A204.1 (cell line): ENCODE results near the gene KRR1.
"Not testable (repeated sequence)": the region's sequence is repeated elsewhere in the genome, so short reads cannot be mapped to it uniquely, and the experiment has no call there.

Experiments used
- FAIRE-seq: peaks from 2 replicates; lab custom pipeline; 2012; peaks lifted over from hg19 to GRCh38; lab: Jason Lieb, UNC

The KRR1 gene

DNA sequence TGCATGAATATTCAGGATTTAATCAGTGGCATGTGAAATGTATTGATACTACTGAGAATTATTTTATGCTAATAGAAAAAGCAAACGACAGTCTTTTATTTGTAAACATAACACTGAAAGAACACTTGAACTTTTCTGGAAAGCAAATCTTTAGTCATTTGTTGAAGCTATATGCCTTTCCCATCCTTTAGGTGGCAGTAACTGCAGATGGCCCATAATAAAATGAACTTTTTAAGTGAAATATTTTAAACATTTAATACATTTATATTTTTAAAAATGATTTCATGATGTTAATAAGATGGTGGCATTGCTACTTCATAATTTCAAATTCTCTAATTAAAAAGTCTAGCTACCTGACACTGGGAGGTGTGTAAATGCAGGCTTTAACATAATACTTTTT is 13.9 kb upstream of the KRR1 start:
- FAIRE-seq, result peak; percentile 93

DNA sequence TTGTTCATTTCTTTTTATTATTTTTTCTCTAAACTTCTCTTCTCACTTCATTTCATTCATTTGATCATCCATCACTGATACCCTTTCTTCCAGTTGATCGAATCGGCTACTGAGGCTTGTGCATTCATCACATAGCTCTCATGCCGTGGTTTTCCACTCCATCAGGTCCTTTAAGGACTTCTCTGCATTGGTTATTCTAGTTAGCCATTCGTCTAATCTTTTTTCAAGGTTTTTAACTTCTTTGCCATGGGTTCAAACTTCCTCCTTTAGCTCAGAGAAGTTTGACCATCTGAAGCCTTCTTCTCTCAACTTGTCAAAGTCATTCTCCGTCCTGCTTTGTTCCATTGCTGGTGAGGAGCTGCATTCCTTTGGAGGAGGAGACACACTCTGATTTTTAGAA is 10.7 kb upstream of the KRR1 start:
- FAIRE-seq, result not testable (repeated sequence)

DNA sequence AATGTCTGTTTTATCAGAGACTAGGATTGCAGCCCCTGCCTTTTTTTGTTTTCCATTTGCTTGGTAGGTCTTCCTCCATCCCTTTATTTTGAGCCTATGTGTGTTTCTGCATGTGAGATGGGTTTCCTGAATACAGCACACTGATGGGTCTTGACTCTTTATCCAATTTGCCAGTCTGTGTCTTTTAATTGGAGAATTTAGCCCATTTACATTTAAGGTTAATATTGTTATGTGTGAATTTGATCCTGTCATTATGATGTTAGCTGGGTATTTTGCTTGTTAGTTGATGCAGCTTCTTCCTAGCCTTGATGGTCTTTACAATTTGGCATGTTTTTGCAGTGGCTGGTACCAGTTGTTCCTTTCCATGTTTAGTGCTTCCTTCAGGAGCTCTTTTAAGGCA is 9.8 kb upstream of the KRR1 start:
- FAIRE-seq, result not testable (repeated sequence)

DNA sequence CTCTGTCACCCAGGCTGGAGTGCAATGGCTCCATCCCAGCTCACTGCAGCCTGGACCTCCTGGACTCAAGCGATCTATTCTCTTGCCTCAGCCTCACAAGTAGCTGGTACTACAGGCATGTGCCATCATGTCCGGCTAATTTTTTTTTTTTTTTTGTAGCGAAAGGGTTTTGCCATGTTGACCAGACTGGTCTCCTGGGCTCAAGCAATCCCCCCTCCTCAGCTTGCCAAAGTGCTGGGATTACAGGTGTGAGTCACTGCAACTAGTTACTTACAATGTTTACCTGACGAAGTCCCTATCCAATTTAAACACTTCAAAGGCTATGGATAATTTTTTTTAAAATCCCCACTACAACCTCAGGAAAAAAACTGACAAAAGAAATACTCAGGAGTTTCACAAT is 1.8 kb downstream of the KRR1 start:
- no peak for FAIRE-seq

DNA sequence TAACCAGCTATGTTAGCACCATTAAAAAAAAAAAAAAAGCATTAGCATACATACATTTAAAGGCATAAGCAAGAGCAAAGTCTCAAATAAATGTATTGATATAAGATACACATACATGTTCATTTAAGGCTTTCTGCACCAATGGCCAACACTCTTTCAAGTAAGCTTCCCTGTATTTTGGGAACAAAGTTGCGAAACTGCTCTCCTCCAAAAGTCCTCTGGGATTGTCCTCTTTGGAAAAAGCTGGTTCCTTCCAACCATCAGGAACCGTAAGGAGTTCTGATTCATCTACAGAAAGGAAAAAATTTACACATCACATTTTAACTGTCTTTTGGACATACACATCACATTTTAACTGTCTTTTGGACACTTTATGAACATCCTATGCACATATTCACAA is 3.2 kb downstream of the KRR1 start:
- peak; percentile 44 for FAIRE-seq

DNA sequence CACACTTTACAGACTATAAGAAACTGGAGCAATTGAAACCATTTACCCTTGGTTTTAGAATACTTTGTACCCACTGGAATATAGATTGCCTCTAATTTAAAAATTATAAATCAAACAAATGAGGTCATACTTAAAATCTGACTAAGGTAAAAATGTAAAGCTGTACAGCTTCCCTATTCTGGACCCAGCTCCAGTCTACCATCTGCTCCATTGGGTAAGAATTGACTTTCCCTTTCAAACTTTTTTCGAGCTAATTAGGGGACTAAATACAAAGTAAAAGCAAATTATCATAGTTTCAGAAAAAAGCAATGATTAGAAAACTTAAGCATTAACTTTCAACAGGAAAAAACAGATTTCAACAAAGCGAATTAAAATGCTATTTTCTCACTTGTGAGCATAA is 4.3 kb downstream of the KRR1 start:
- FAIRE-seq, result peak; percentile 32

DNA sequence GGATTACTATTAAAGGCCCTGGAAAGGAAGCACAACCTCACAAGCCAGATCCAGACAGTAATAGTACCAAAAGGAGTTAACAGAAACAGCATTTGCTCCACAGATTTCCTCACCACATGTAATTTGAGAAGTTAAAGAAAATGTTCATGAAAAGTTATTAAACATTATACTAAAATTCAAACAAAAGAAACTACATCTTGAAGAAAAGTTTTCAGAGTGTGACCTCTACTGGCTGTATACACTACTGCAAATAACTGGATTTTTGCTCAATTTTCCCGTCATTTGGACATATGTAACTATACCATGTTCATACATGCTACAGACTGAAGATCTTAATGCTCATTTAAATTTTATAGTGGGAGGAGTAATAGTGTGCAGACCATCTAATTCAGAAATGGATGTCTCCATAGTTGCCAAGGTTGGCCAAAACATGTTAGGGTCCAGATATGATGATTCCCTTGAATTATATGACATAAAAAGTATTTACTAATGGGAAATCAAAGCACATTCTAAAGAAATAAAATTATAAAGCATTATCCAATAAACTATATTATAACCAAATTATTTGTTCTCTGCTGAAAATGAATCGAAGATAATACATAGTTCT is 5.6 kb downstream of the KRR1 start:
- FAIRE-seq, result peak; percentile 96

DNA sequence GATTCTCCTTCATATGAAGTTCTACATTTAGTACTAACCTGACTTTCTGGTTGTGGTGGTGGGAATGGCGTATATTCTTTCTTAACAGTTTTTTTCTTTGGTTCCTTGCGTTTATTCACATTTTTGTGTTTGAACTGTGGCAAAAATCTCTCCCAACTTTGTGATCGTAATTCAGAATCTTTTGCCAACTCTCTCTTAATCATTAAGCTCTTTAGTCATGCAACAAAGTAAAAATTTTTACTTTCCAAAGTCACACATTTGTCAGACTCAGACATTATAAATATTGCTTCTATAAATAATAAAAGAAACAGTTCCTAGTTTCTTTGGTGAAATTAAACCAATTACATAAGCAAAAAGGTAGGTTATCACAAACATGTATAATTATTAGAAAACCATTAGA is 7.5 kb downstream of the KRR1 start:
- peak; percentile 79 for FAIRE-seq

DNA sequence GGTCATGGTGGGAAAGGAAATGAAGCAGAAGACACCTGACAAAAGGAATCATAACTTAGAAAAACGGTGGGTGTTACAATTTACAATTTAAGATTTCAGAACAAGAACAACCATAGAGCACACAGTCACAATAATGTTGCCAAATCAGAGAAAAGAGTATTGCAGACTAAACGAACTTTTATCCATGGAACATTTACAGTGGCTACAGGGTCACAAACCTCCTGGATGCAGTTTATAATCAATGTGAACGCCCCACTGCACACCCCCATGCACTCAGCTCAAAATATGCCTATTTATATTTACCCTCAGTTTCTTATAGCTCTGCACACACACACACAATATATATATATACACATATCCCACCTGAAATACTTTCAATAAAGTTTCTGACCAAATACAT is 8.0 kb downstream of the KRR1 start:
- FAIRE-seq, result no peak

DNA sequence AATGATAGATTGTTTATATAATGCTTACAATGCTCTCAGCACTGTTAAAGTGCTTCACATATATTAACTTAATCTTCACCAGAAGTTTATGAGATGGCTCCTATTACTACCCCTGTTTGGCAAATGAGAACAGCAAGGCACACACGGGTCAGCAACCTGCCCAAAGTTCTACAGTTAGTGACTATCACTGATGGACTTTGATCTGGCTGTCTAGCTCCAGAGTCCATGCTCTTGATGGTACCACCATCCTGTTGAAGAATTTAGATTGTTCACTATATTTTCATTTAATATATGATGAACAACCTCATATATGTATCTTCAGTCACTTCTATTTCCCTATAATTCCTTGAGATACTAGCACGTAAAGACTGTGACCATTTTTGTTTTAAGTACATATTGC is 20.2 kb downstream of the KRR1 start:
- no peak for FAIRE-seq

DNA sequence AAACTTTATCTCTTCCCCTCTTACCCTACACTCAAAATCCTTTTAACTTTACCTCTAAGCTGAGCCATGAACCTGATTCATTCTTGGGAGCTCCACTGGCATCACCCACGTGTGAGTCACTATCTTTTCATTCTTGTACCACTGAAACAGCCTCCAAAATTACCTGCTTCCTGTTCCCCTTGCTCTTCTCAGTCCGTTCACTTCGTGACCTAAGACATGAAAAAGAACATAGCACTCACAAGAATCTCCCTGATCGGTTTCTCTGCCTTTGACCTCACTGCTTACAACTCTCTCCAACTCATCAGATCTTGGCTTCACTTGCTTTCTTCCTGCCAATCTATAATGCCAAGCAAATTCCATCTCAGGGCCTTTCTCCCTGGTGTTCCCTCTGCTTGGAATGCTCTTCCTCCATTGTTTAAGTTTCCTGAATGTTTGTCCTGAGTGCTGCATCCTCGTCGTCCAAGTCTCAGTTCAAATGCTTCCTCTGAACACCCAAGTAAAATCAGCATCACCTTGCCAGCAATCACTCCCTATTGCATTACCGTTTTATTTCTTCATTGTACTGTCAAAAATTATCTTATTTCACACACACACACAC is 21.7 kb downstream of the KRR1 start:
- no peak for FAIRE-seq

DNA sequence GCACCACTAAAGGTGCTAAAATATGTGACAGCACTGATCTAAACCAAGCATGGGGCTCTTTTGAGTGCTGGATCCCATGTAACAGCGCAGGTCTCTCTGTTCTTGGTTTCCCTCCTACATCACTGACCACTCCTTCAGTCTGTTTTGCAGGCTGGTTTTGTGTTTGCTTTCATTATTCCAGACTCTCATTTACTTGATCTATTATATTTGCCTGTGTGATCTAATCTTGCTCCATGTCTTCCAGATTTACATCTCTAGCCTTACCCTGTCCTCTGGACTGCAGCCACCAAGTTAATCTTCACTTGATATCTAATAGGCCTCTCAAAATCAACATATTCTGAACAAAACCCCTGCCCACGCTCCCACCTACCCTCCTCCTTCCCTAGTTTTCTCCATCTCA is 22.2 kb downstream of the KRR1 start:
- no peak for FAIRE-seq

DNA sequence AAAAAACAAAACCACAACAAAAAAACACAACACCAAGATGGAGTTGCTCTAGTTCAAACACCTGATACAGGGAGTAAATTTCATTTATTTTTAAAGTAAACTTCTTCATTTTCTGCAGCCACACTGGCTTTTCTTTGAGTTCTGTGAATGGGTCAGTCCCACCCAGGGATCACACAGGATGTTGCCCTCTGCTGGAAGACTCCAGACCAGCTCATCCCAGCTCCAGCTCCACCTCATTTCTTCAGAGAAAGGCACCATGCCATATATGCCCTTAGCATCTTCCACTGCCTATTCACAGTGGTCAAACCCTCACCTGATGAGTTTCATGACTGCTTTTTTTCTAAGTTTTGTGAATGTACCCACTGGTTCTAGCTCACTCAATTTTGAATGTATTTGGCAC is 22.9 kb downstream of the KRR1 start:
- FAIRE-seq, result no peak

DNA sequence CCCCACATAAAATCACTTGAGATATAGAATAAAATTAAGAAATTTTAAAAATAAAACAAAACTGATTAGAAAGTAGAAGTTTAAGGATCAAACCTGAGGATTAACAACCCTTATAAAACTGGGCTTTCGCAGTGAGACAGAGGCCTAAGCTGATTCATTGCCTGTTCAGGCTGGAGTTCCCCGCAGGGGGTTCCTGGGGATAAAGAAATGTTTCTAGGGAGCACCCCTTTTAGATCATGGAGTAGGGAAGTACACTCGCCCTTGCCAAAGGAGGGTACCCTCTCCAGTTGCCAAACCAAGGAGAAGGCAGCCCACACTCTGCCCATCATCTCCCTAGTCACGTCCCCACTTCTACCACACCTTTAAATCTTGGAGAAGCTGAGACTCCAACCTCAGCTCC is 24.1 kb downstream of the KRR1 start:
- no peak for FAIRE-seq

DNA sequence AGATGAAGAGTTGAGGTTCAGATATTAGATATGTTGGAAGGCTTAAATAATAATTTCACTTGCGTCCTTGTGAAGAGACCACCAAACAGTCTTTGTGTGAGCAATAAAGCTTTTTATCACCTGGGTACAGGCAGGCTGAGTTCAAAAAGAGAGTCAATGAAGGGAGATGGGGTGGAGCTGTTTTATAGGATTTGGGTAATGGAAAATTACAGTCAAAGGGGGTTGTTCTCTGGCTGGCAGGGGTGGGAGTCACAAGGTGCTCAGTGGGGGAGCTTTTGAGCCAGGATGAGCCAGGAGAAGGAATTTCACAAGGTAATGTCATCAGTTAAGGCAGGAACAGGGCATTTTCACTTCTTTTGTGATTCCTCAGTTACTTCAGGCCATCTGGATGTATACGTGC is 27.0 kb downstream of the KRR1 start:
- FAIRE-seq, result not testable (repeated sequence)

DNA sequence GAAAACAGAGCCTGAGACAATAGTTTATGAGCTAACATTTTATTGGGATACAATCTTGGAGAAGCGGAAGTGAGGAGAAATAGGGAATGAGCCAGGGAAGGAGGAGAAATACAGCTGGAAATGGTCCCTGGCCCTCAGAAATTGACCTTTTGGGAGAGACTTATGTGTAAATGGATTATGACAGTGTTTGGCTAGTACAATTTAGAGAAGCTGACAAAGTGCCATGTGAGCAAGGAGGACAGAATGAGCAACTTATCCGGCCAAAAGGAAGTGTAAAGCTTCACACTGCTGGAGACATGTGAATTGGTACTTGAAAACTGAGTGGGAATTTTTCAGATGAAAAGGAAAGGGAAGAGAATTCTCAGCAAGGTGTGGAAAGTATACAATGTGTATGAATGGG is 28.0 kb downstream of the KRR1 start:
- FAIRE-seq, result no peak

DNA sequence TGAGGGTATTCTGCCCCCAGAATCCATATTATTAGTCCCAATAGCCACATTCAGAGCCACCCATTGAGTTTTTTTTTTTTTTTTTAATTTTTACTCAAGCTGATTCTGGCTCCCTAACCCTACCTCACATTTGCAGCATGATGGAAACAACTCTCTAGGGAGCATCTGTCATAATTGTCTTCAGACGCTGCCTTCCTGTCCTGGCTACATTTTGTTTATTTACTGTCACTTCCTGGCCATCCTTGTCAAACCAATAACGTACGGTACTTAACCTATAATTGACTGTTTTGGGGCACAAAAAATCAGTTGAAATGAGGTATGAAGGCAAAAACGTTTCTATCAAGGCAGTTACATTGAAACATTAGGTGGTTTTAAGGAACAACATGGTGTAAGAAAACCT is 28.8 kb downstream of the KRR1 start:
- no peak for FAIRE-seq

DNA sequence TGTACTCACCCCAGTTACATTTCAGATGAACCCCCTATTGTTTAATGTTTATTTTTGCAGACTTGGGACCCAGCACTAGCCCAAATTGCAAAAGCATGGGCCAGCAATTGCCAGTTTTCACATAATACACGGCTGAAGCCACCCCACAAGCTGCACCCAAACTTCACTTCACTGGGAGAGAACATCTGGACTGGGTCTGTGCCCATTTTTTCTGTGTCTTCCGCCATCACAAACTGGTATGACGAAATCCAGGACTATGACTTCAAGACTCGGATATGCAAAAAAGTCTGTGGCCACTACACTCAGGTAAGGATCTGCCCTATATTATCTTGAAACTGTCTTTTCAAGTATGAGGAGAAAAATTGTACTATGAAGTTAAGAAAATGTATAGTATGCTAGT is 29.6 kb downstream of the KRR1 start:
- no peak for FAIRE-seq

DNA sequence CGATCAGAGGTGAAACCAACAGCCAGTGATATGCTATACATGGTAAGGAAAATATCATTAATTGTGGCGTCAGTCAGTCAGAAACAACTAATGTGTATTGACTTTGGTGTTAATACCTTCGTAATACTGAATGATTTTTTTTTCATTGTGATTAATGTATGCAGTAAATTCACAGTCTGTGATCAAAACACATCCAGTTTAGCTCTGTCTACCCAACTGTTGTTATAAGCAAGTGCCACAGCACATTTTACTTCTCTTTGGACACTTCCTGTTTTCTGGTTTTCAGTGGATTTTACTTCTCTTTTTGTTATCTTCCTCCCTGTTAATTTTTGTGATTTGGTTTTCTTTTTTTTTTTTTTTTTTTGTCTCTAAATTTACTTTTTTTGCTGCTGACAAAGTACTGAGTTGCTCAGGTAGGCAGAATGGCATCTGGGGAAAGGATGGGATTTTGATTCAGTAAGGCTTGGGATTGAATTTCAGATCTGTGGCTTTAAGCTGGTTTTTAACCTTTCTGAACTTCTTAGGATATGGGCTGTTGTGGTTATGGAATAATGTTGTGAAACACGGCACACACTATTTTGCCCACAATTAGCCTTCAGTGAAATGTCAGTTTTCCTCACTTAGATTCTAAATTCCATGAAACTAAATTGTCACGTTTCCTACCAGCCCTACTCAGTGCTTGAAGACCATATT is 30.2 kb downstream of the KRR1 start:
- FAIRE-seq, result no peak

DNA sequence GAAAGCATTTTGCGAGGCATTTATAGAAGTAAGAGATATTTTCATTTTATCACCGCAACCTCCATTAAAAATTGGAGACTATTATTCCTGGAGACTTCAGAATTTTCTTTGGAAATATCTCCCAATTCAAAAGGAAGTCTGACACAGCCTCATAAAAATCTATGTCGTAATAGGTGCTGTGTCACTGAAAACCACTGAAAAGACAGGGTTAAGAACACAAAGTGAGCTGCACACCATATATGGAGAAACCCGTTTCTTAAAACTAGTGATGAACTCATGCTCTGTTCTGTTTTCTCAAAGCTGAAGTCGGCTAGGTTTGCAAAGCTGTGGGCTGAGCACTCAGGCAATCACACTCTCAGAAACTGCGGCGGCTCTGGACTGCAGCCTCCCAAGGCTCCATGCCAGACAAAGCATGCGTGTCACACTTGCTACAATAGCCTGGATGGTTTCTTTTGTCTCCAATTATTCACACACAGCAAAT is 30.9 kb downstream of the KRR1 start, which contains the start of gene GLIPR1:
Gene GLIPR1, plus strand, starts transcription at position 287 of the 481 bp plus-strand sequence. Its CDS starts 126 bp downstream, at position 413.
- peak; percentile 67 for FAIRE-seq

DNA sequence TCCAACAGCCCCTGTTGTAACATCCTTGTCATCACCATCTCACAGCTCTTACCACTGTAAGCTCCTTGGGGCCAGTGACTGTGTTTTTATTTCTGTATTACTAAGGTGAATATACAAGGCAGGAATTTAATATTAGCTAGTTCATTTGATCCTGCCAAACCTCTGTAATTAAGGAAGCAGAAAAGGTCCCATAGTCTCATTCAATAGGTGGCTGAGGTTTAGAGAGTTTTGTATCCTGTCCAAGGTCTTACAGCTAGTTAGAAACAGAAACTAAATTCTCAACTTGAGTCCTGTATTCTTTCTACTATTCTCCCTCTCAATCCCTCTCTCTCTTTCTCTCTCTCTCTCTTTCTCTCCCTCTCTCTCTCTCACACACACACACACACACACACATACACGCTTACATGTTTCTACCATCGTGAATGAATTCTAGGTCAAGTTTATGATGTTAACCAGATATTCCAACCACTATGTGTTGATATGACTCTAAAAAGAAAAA is 31.4 kb downstream of the KRR1 start:
- FAIRE-seq, result no peak

DNA sequence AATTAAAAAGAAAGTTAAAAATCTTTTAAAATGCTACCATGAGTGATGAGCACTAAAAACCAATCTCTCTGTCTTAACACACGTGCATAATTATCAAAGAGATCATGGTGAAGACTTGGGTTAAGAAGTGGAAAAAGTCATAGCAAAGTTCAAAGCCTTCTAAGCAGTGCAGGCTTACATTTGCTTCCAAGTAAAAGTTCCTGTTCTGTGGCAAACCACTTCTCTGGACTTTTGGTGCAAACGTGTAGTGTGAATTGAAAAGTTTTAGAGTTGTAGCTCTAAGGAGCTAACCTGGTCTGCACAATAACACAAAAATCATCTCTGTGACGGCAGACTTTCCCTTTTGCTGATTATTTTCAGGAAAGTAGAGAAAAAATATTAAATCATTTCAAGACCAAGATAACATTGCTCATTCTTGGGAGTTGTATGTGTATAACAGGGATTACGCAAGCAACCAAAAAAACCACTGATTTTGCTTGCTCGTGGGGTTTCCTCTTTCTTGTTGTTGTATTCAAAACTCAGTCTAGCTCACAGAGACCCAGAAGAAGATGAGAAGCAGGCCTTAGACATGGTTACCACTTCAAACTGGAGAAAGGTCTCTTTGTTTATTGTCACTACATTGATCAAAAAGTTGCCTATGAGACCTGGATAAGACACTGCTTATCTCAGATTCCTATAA is 33.2 kb downstream of the KRR1 start:
- no peak for FAIRE-seq

DNA sequence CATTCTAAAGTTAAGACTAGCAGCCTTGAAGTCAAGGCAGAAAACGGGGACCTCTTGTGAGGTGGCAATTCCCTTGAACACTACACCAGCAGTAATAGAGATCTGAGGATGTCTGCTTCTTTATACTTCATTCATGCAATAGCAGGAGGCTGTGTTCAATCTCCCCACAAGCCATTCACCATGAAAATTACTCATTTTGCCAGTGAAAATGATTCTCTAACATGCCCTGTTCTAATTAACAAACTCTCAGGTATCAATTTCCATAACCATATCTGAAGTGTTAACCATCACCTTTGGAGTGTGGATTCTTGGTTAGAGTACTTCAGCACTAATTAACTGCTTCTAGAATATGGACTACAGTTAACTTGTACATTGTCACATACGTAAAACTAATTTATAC is 34.3 kb downstream of the KRR1 start:
- no peak for FAIRE-seq
